ENCODE results near the gene BICDL1. TPM values are rescaled to one million over a fixed set of nuclear protein-coding genes. Genes with fewer than 3 reads are reported as not detected.

BICDL1 gene
- total and polyA plus RNA-seq, 10 of the 15 experiments (the other 5 are each of a cell fraction or from before 2014, with no cell fraction given) = 0.72 to 12.3 (median 4.2) TPM

DNA sequence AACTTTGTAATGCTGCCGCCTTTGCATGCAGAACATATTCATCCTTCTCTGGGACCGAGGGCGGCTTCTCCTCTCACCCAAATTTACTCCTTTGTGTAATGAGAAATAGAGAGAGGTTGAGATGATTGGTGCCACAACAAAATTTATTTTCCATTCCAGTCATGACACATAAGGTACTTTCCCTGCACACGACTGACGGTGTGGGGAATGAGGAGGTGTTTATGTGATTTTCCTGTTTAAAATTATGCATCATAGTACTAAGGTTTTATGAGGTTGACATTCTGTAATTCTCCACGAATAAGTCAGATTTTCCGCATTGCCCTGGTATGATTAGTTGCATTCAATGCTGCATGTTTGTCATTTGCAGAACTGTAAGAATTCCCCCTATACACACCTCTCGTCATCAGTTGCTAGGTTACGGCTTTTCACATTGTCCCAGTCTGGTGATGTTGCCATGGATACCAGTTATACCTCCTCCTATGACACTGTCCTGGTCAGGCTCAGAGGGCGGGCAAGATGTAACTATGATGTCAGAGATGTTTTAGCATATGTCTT lies 23.1 kb downstream of the BICDL1 start (continued):
- peak; percentile 40 for TF ChIP-seq JUNB (IDR thresholded peaks at IDR 0.05)
- TF ChIP-seq POLR2A (IDR thresholded peaks at IDR 0.05; ENCODE audit: low read depth, low read length) = no peak
- TF ChIP-seq BCL11A (IDR thresholded peaks at IDR 0.05; ENCODE audit: low read depth, low read length) = no peak
- no peak for TF ChIP-seq TBL1XR1 (IDR thresholded peaks at IDR 0.05; ENCODE audit: low read depth, low read length)
- TF ChIP-seq IKZF1 (conservative IDR thresholded peaks at IDR 0.05) = no peak
- no peak for TF ChIP-seq RAD21 (IDR thresholded peaks at IDR 0.05; ENCODE audit: insufficient read depth, low read depth, low read length)
- TF ChIP-seq, protein P1, sequence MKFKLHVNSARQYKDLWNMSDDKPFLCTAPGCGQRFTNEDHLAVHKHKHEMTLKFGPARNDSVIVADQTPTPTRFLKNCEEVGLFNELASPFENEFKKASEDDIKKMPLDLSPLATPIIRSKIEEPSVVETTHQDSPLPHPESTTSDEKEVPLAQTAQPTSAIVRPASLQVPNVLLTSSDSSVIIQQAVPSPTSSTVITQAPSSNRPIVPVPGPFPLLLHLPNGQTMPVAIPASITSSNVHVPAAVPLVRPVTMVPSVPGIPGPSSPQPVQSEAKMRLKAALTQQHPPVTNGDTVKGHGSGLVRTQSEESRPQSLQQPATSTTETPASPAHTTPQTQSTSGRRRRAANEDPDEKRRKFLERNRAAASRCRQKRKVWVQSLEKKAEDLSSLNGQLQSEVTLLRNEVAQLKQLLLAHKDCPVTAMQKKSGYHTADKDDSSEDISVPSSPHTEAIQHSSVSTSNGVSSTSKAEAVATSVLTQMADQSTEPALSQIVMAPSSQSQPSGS (IDR thresholded peaks at IDR 0.05; ENCODE audit: low read length) = peak; percentile 47
- TF ChIP-seq ZNF207 (IDR thresholded peaks at IDR 0.05; ENCODE audit: borderline replicate concordance) = no peak
- TF ChIP-seq RUNX3 (IDR thresholded peaks at IDR 0.05; ENCODE audit: low read length) = peak; percentile 37; the same call in 1 of the 2 replicates
- no peak for TF ChIP-seq ESRRA (IDR thresholded peaks at IDR 0.05; ENCODE audit: low read length)
- TF ChIP-seq, protein P2, sequence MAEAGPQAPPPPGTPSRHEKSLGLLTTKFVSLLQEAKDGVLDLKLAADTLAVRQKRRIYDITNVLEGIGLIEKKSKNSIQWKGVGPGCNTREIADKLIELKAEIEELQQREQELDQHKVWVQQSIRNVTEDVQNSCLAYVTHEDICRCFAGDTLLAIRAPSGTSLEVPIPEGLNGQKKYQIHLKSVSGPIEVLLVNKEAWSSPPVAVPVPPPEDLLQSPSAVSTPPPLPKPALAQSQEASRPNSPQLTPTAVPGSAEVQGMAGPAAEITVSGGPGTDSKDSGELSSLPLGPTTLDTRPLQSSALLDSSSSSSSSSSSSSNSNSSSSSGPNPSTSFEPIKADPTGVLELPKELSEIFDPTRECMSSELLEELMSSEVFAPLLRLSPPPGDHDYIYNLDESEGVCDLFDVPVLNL (IDR thresholded peaks at IDR 0.05; ENCODE audit: low read depth, low read length) = no peak
- TF ChIP-seq MYC (IDR thresholded peaks at IDR 0.05; ENCODE audit: insufficient read depth, insufficient read length, insufficient replicate concordance, low read length, severe bottlenecking) = no peak
- peak; percentile 52; the same call in 1 of the 2 replicates for TF ChIP-seq GATAD2B (conservative IDR thresholded peaks at IDR 0.05; ENCODE audit: low read depth)
- TF ChIP-seq NR2F1 (conservative IDR thresholded peaks at IDR 0.05) = peak; percentile 39; the same call in 1 of the 2 replicates
- no peak for TF ChIP-seq SUZ12 (IDR thresholded peaks at IDR 0.05; ENCODE audit: unreplicated experiment)
- TF ChIP-seq HDAC2 (IDR thresholded peaks at IDR 0.05) = no peak
- TF ChIP-seq IKZF2 (IDR thresholded peaks at IDR 0.05) = peak; percentile 31 to 67; a peak in 2 of 4 replicates
- TF ChIP-seq CBX3 (IDR thresholded peaks at IDR 0.05; ENCODE audit: borderline replicate concordance, low read depth) = no peak
- TF ChIP-seq SIN3A (IDR thresholded peaks at IDR 0.05; ENCODE audit: low read depth, low read length) = no peak
- TF ChIP-seq ATF7 (IDR thresholded peaks at IDR 0.05; ENCODE audit: low read depth) = peak; percentile 87
- TF ChIP-seq ASH2L (IDR thresholded peaks at IDR 0.05; ENCODE audit: borderline replicate concordance, low read depth) = no peak
- no peak for TF ChIP-seq HDAC6 (IDR thresholded peaks at IDR 0.05; ENCODE audit: unreplicated experiment)
- no peak for TF ChIP-seq RCOR1 (conservative IDR thresholded peaks at IDR 0.05; ENCODE audit: low read depth, low read length)
- TF ChIP-seq, protein P3, sequence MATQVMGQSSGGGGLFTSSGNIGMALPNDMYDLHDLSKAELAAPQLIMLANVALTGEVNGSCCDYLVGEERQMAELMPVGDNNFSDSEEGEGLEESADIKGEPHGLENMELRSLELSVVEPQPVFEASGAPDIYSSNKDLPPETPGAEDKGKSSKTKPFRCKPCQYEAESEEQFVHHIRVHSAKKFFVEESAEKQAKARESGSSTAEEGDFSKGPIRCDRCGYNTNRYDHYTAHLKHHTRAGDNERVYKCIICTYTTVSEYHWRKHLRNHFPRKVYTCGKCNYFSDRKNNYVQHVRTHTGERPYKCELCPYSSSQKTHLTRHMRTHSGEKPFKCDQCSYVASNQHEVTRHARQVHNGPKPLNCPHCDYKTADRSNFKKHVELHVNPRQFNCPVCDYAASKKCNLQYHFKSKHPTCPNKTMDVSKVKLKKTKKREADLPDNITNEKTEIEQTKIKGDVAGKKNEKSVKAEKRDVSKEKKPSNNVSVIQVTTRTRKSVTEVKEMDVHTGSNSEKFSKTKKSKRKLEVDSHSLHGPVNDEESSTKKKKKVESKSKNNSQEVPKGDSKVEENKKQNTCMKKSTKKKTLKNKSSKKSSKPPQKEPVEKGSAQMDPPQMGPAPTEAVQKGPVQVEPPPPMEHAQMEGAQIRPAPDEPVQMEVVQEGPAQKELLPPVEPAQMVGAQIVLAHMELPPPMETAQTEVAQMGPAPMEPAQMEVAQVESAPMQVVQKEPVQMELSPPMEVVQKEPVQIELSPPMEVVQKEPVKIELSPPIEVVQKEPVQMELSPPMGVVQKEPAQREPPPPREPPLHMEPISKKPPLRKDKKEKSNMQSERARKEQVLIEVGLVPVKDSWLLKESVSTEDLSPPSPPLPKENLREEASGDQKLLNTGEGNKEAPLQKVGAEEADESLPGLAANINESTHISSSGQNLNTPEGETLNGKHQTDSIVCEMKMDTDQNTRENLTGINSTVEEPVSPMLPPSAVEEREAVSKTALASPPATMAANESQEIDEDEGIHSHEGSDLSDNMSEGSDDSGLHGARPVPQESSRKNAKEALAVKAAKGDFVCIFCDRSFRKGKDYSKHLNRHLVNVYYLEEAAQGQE (IDR thresholded peaks at IDR 0.05; ENCODE audit: low read depth, low read length) = no peak
- TF ChIP-seq, protein P4, sequence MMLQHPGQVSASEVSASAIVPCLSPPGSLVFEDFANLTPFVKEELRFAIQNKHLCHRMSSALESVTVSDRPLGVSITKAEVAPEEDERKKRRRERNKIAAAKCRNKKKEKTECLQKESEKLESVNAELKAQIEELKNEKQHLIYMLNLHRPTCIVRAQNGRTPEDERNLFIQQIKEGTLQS (IDR thresholded peaks at IDR 0.05; ENCODE audit: borderline replicate concordance, extremely low read depth, low read depth, low read length) = no peak
- no peak for TF ChIP-seq FOS (IDR thresholded peaks at IDR 0.05; ENCODE audit: borderline replicate concordance, extremely low read depth, insufficient read length)
